ENCODE data around the gene RGS3.

The RGS3 gene

DNA sequence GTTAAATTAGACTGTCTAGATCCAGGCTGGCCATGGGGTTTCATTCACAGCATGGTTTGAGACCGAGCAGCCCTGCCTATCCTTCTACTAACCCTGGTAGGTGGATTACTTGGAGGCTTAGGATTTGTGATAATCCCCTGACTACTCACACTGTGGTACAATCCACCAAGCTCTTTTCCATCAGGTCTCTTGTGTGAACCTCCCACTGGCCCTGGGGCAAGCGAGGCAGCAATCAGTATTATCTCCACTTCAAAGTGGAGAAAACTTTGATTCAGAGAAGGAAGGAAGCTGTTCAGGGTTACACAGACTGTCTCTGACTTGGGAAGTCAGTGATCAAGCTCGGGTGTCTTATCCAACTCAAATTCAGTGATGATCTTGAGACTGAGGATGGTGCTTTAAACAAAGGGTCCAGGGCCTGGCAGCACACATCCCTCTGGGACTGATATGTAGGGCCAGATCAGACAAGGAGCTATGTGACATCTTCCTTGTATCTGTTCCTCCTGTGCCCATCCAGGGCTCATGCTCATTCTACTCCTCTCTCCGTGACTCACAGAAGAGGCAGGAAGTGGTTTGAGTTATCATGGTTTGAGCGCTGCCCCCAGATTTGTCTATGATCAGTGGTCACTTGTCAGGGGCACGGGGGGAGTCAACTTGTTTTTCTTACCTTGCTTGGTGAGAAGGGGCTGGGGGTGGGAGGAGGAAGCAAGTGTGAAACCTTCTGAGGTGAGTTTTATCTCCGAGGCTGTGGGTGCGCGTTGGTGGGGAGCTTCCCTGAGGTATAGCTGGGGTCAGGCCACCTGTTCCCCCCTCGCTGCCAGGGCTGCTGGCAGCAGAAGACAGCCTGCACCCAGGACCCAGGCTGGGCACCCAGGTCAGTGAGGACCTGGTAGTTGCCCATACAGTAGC, 48.6 kb downstream of the RGS3 start:
- peak in 2 of 3 experiments; percentile 52 to 64 for DNase-seq (ENCODE audit: low read depth in 3 of 3)

DNA sequence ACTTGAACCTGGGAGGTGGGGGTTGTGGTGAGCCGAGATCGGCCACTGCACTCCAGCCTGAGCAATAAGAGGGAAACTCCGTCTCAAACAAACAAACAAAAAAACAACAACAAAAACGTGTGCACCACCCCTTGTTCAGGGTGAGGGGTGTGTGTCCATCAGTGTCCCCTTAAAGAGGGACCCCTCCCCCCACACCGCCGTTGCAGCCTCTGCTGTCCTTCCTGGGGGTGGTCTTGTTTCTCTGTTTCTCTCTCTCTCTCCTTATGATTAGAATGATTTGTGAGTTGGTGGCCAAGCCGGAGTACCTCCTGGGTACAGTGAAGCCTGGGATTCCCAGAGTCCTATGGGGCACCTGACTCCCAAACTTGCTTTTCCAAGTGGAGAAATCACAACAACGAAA, 49.6 kb downstream of the RGS3 start:
- no peak for DNase-seq (ENCODE audit: low read depth in 3 of 3)

DNA sequence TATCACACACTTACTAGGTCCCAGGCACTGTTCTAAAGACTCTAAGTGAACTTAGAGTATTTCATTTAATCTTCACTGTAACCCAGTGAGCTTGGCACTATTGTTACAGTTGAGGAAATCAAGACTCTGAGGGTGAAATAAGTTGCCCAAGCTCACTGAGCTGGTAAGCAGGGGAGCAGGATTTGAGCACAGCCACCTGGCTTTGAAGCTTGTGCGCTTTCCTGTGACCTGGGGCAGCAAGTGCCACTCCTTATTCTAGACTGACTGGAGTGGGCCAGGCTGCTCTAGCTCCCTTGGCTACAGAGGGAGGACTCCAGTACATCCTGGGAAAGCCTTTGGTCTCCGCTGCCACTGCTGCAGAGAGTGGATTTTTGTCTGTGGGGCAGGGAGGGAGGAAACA, 50.0 kb downstream of the RGS3 start:
- no peak for DNase-seq (ENCODE audit: low read depth in 3 of 3)

DNA sequence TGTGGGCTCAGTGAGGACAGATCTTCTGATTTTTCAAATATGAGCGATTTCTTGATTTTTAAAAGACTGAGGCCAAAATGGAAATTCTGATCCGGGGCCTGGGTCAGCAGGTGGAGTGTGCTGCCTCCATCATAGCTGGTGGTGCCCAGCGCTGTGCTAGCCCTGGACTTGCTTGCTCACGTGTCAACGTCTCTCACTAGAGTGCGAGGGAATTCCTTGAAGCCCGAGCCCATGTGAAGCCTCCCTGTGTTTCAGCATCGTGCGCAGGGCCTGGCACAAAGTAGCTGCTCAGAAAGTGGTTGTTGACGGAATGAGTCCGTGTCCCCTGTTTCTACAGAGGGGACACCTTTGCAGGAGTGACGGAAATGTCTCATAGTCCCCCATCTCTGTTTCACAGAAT, 50.5 kb downstream of the RGS3 start:
- DNase-seq (ENCODE audit: low read depth in 3 of 3), result no peak

DNA sequence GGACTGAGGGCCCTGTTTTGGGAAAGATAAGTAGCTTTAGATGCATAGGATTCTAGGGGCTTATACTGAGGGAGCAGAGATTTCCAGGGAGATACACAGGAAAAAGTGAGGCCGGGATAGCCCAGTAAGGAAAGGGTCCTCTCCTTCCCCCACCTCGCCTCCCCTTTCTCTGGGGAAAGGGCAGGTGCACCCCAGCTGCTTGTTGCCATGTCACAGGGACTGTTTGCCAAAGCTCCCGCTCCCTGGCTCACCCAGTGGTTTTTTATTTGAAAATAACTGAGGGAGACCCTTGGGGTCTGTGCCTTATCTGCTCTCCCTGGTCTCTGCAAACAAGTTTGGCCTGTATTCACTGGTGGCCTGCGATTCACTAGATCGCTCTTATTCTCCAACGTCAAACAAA, 51.2 kb downstream of the RGS3 start:
- no peak for DNase-seq (ENCODE audit: low read depth in 3 of 3)

DNA sequence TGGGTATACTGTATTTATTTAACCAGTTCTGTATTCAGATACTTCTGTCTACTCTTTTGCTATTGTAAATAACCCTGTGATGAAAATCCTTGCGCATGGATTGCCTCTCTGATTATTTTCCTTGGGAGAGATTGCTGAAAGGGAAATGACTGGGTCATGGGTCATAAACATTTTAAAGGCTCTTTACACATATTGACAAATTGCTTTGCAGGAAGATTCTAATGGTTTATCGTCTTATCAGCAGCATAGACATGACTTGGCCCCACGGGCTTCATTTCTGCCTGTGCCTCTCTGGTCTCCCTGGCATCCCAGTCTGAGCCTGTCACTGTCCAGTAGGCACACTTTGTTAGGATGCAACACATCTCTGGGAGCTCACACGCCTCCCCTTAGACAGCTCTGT, 52.3 kb downstream of the RGS3 start:
- no peak for DNase-seq (ENCODE audit: low read depth in 3 of 3)

DNA sequence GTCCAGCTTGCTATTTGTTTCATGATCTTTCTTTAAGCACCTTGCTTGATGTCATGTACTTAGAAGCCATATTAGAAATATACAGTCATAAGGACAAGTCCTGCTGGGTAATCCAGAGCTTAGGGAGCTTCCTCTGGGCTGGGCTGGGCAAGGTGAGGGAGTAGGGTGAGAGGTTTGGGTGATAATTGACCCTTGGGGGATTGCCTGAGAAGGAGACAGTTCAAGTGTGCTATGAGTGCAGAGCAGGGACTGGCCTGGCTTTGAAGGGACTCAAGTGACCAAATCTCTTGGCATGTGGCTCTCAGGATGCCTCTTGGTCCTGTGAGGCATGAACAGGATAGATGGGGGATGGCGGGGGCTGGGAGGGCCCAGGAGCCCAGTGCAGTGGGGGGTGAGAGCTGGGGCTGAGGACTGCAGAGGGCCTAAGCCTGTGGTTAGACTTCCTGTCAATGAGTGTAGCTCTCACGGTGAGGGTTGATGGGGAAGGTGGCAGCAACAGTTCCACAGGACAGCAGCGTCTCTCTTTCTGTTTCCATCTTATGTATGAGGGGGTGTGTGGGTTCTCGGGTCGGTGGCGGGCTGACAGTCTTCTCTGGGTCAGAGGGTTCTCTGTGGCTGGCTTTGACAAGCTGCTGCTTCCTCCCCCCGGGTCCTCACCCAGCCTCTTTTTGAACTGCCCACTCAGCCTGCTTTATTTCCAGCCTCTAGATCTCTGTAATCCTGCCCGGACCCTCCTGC, 53.5 kb downstream of the RGS3 start:
- peak; percentile 24 to 55 (median 45) for DNase-seq (ENCODE audit: low read depth in 3 of 3)

DNA sequence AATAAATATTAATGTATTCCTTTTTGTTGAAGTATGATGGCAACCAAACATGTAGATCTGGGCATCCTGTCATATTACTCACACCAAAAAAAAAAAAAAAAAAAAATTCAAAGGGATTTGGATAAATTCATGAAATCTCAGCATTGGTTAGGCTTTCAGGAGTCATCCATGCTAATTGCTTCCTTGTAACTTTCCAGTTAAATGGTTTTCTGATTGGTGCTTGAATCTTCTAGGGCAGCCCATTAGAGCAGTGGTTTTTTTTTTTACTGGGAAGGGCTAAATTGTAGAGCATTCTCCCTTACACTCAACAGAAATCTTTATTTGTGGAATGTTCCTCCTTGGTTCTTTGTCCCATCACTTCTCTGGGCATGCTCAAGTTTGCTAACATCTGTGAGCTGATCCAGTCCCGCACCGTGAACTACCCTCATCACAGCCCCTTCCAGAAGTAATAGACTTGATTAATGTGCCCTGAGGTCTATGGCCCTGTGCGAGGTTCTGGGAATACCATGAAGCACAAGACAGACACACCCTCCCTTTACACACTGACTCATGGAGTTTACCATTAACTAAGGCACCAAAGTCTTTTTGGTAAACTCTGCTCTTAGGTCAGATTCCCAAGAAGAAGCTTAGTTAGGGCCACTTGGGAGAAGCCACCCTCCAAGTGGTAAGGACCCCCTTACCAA, 56.0 kb downstream of the RGS3 start:
- DNase-seq (ENCODE audit: low read depth in 3 of 3), result no peak

DNA sequence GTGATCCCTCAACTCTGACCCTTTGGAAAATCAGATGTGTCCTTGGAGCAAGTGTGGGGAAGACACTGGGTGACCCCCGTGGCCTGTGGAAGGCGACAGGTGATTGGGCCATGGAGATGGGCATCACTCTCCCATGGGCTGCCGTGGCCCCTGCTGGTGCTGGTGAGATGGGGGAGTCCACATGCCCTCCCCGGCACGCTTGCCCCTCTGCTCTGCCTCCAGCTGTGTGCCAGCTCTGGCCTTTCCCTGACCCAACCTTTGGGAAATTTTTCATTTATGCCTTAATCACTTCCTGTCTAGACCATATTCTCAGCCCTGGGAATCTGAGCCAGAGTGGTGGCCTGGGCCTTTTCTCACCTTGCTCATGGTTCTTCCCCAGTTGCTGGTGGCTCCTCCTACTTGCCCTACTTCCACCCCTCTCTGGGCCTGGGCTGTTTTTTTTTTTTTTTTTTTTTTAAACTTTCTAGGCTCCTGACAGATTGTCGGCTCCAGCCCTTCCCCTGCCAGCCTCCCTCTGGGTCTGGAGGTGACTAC, 56.6 kb downstream of the RGS3 start:
- DNase-seq (ENCODE audit: low read depth in 3 of 3), result peak in 2 of 3 experiments; percentile 21 to 39

DNA sequence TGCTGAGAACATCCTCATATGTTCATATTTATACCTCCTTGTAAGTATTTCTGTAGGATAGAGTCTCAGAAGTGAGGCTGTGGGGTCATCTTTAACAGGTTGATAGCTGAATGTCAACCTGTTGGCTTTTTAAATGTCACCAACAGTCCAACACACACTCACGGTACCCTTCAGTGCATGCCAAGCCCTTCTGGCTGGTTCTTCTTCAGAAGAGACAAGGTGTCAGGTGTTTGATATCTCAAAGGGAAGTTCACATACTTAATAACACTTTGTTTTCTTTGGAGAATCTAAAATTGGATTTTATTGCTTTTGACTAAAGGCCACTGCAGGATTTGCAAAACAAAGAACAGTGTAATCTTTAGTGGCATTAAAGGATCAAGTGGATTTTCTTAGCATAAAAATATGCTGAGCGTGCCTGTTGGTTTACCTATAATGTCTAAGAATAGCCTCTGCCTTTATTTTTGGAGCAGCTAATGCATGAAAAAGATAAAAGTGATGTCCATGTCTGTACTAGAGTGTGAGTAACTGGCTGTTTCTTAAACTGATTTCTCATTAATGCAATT, 58.2 kb downstream of the RGS3 start:
- DNase-seq (ENCODE audit: low read depth in 3 of 3), result no peak

DNA sequence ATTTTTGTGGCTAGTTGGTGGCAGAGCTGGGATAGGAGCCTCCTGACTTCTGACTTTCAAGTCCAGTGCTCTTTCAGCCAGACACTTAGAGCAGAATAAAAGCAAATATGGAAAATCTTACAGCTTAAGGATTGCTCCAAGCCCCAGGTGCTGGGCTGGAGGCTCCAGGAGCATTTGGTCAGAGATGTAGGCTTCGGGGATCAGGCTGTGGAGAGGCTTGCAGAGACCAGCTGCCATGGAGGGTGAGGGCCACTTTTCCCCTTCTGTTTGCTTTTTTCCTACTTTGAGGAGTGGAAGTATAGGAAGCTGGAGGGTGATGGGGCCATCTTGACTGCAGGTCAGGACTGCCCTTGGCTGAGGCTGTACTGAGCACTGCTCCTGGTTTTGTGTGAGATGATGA, 58.9 kb downstream of the RGS3 start:
- no peak for DNase-seq (ENCODE audit: low read depth in 3 of 3)

DNA sequence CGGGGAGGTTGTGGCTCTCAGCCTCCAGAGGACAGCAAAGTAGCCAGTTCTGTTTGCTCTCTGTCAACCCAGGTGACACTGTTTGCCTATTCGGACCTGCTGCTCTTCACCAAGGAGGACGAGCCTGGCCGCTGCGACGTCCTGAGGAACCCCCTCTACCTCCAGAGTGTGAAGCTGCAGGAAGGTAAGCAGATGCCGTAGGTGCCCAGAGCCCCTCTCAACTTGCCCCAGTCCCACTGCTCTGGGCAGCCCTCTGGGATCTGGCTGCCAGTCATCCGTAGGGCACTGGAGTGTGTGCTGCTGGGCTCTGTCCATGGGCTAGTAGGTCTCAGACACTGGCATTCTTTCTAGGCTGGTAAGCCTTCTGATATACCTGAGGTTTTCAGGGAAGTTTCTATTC, 59.3 kb downstream of the RGS3 start:
- no peak for DNase-seq (ENCODE audit: low read depth in 3 of 3)

DNA sequence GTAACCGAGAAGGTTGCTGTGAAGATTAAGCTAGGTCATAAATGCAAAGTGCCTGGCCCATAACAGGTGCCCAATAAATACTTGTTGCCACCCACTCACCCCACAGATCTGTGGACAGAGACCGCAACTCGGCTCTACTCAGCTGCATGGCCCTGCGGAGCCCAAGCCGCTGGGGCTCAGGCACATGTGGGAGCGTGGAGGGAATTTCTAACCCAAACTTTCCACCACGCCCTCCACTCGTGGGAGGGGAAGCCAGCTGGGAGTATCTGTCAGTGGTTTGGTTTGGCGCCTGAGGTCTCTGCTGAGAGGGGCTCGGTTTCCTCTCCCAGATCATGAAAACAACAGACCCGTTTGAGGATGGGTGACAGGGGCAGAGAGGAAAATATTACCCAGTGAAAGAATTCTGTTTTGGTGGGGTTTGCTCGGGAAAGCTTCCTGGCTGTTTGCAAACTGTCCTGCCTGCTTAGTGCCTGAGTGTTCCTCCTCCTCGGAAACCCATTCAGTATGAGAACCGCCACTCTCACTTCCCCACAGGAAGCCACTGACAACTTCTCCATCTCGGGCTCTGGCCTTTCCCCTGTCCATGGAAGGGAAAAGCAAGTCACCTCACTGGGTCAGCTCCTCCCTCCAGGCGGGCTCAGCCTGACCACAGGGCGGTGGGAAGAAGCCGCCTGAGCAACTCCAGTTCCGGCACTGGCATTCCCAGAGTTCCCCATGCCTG, 60.1 kb downstream of the RGS3 start:
- DNase-seq (ENCODE audit: low read depth in 3 of 3), result peak in 2 of 3 experiments; percentile 44 to 50

DNA sequence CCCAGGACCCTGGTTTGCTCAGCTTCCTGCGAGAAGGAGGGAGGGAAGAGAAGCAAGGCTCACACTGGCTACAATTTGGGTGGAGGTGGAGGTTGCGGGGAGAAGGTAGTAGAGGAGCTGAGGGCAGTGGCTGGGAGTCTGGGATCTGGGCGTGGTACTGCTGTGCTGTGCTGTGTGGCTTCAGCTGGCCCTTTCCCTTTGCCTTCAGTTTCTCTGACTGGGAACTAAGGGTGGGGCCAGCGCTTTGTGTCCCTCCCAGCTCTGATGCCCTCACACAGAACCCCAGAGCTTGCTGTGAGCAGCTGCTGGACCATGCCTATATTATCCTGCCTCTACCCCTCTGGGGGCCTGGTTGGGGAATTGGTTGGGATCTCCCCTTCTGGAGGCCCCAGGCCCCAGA, 60.9 kb downstream of the RGS3 start:
- no peak for DNase-seq (ENCODE audit: low read depth in 3 of 3)

DNA sequence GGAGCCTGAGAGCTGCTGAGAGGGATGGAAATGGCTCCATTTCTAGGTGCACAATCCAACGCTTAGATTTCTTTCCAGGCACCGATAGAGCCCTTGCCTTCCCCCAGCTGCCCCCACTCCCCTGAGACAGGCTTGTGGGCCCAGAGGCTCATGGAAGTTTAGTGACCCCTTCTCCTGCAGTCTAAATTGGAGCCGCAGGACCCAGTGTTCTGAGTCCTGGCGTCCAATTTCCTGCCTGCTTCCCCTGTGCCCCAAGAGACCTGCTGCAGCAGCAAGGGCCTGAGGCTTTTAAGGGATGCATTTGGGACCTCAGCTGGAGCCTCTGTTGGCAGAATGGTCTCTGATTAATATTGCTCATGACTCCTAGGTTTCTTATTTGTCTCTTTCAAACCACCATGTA, 61.7 kb downstream of the RGS3 start:
- DNase-seq (ENCODE audit: low read depth in 3 of 3), result no peak

DNA sequence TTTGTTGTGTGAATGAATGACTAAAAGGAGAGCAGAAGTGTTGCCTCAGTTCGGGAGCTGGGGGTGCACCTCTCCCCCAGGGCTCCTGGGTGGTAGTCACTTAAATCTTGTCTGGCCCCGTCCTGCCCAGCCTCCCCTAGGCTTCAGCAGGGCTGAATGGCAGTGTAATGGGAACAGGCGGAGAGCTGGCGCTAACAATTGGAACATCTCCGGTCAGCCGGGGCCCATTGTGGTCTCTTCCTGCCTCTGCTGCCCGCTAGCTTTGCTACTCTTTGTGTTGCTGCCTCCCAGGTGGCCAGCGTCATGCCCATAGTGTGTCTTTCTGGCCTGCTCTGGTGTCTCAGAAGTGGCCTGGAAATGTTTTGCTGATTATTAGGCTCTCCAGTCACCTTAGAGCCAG, 62.3 kb downstream of the RGS3 start:
- DNase-seq (ENCODE audit: low read depth in 3 of 3), result no peak

DNA sequence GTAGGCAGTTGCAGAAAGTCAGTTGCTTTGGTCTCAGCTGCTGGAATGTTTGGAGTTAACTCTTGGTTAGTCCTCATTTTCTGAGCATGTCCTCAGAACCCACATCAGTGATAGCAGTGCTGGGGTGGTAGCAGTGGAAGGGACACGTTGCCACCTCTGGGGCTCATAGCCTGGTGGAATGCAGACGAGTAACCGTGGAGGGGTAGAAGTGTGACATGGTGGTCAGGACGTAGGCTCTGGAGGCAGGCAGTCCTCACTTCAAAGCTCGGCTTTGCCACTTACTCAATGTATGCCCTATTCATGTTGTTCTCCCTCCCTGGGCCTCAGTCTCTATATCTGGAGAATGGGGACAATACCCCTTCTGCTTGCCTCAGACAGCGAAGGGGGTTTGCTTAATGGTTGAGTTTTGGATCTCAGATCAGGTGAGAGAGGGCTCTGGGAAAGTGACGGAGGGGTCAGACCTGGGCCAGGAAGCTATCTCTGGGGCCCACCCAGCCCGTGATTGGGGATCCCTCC, 62.8 kb downstream of the RGS3 start:
- DNase-seq (ENCODE audit: low read depth in 3 of 3), result no peak

DNA sequence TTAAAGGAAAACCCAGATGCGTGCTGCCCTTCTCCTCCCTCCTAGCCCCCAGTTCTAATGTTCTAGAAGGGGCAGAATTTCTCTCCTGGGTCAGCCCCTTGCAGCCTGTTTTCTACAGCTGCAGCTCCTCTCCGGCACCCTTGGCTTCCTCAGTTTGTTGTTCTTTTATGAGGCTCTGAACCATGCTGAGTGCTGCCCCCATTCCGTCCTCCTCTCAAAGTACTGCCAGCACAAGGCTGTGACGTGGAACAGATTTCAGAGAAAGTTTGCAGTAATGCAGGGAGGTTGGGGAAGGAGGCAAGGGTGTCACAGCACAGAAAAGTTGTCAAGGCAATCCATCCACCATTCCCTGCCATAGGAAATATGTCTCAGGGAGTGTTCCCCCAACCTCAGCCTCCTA, 63.3 kb downstream of the RGS3 start:
- DNase-seq (ENCODE audit: low read depth in 3 of 3), result no peak

DNA sequence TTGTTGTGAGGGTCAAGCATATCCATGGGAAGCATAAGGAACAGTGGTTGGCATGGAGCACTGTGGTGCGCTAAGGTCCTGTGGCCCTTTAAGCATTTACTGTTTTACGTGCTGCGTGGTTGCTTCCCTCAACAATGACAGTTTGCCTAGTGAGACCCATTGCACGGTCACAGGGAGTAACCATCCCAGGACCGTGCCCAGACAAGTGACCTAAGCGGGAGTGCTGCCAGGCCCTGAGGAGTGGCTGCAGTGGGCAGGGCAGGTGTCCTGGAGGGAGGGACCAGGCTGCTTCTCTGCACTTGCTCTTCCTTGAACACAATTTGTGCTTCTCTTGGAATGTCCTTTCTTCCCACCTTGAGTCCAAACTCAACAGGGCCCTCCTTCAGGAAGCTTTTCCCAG, 64.6 kb downstream of the RGS3 start:
- no peak for DNase-seq (ENCODE audit: low read depth in 3 of 3)

DNA sequence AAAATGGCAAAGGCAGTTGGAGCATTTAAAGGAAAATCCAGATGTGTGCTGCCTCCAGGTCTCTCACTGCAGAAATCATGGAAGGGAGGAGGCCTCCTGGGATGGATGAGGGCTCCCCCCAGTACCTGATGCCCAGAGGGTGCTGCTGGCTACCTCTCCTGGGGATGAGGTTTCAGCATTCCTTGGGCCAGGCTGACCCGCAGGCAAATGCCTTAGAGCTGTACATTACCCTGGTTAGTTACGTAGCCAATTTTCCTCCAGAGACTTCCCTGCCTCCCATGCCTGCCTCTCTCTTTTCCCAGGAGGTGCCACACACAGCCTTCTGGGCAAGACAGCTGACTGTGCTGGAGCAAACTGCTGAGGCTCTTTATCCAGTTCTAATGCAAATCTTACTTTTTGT, 65.3 kb downstream of the RGS3 start:
- no peak for DNase-seq (ENCODE audit: low read depth in 3 of 3)
